HepG2 (cell line): ENCODE data around the gene ERCC5. TPM values are rescaled to one million over a fixed set of nuclear protein-coding genes. Genes with fewer than 3 reads are reported as not detected.

Experiments
- ARID2 ChIP-seq: sonication (generic); formaldehyde crosslinking; IDR thresholded peaks from 2 replicates; pipeline ENCODE4 v1.8.1; 2022; ENCODE audit warnings: mild to moderate bottlenecking, missing genetic modification reagents, borderline replicate concordance
- ETV5 ChIP-seq: IDR thresholded peaks from 2 replicates; pipeline ENCODE4 v1.6.1; 2018; ENCODE audit warnings: missing biosample characterization, missing genetic modification reagents, inconsistent platforms, borderline replicate concordance
- FOXM1 ChIP-seq: sonication (generic); formaldehyde crosslinking; IDR thresholded peaks from 2 replicates; pipeline ENCODE4 v1.5.0; 2020; ENCODE audit warnings: missing genetic modification reagents
- POLR2AphosphoS2 ChIP-seq: IDR thresholded peaks from 2 replicates; pipeline ENCODE4 v1.6.1; 2011; ENCODE audit warnings: low read depth, low read length, improper control_type of control experiment
- RORA ChIP-seq: sonication (generic); formaldehyde crosslinking; IDR thresholded peaks from 2 replicates; pipeline ENCODE4 v1.5.0; 2020; ENCODE audit warnings: mild to moderate bottlenecking, missing genetic modification reagents, moderate library complexity
- RXRA ChIP-seq: sonication (generic); formaldehyde crosslinking; IDR thresholded peaks from 2 replicates; pipeline ENCODE4 v1.5.1; 2020; ENCODE audit warnings: missing genetic modification reagents
- XRCC5 ChIP-seq: fragments of 200-400 bp; formaldehyde crosslinking; optimal IDR thresholded peaks from 2 replicates; pipeline ENCODE3; 2017; ENCODE audit warnings: mild to moderate bottlenecking, low read length
- YEATS2 ChIP-seq: sonication (generic); formaldehyde crosslinking; IDR thresholded peaks from 2 replicates; pipeline ENCODE4 v1.4.0; 2020; ENCODE audit warnings: missing genetic modification reagents, borderline replicate concordance
- ZNF124 ChIP-seq: sonication (generic); formaldehyde crosslinking; IDR thresholded peaks from 2 replicates; pipeline ENCODE4 v1.4.0; 2020; ENCODE audit warnings: missing genetic modification reagents
- ZNF614 ChIP-seq: IDR thresholded peaks from 2 replicates; pipeline ENCODE4 v1.6.1; 2018; ENCODE audit warnings: missing biosample characterization, missing genetic modification reagents, inconsistent platforms, borderline replicate concordance
- polyA plus RNA-seq, 8 experiments: library from polyadenylated mRNA; depleted of rRNA in 3 of 8; stranded (reverse) in 7 of 8; unstranded in 1 of 8; fragments of >200 nt; fragmentation: Illumina TruSeq in 4 of 8; extraction: Trizol in 4 of 8; gene quantifications; 2 replicates each; pipeline versions ENCODE4 v1.2.1 to v1.2.3, GENCODE V29; 2011 to 2016; ENCODE audit warnings: low read depth in 4 of 8, missing spikeins in 1 of 8, mixed read lengths in 1 of 8; ENCODE audit not compliant: insufficient read depth in 1 of 8
- total RNA-seq, 5 experiments: library from RNA; depleted of rRNA; stranded (reverse); fragments of >200 nt; fragmentation: Illumina TruSeq; extraction: Trizol; gene quantifications; 2 replicates each; pipeline ENCODE4 v1.2.3, GENCODE V29; 2016; ENCODE audit warnings: low read depth in 1 of 5
- TF ChIP-seq, protein P1 (sequence below): sonication (generic); formaldehyde crosslinking; IDR thresholded peaks from 2 replicates; pipeline ENCODE4 v1.4.0; 2020; ENCODE audit warnings: low read depth, missing genetic modification reagents
- TF ChIP-seq, protein P2 (sequence below): sonication (generic); formaldehyde crosslinking; IDR thresholded peaks from 2 replicates; pipeline ENCODE4 v1.5.0; 2020; ENCODE audit warnings: mild to moderate bottlenecking, missing genetic modification reagents
- TF ChIP-seq, protein P3 (sequence below): sonication (generic); formaldehyde crosslinking; IDR thresholded peaks from 2 replicates; pipeline ENCODE4 v1.4.0; 2020; ENCODE audit warnings: missing genetic modification reagents
- TF ChIP-seq, protein P4 (sequence below): sonication (generic); formaldehyde crosslinking; IDR thresholded peaks from 2 replicates; pipeline ENCODE4 v1.5.1; 2020; ENCODE audit warnings: mild to moderate bottlenecking, missing genetic modification reagents
- TF ChIP-seq, protein P5 (sequence below): sonication (generic); formaldehyde crosslinking; IDR thresholded peaks from 2 replicates; pipeline ENCODE4 v1.5.1; 2020; ENCODE audit warnings: mild to moderate bottlenecking, missing genetic modification reagents, moderate library complexity

ERCC5 gene
- total and polyA plus RNA-seq, 2 of the 13 experiments (the other 11 are each of a cell fraction or from before 2014, with no cell fraction given): 12.9 to 35.5 TPM

DNA sequence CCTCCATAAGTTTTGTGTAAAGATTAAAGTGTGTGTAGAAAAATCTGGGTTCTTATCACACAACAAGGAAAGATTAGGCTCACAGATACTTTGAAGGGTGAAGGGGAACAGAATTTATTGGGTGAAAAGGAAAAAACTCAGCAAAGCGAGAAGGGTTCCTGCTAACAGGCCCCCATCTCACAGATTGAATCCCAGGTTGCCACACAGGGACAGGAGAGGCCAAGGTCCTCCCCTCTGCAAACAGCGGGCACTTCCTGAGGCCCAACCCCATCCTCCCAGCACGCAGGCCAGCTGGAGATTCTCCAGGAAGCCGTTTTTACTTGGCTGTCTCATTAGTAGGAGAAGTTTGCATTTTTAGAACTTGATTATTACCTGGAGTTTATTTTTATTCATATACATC lies 15.2 kb upstream of the ERCC5 start (continued):
- TF ChIP-seq YEATS2: peak; percentile 58; the same call in 1 of the 2 replicates
- TF ChIP-seq ZNF614 (CRISPR knock-in tag): no peak
- TF ChIP-seq, protein P1, sequence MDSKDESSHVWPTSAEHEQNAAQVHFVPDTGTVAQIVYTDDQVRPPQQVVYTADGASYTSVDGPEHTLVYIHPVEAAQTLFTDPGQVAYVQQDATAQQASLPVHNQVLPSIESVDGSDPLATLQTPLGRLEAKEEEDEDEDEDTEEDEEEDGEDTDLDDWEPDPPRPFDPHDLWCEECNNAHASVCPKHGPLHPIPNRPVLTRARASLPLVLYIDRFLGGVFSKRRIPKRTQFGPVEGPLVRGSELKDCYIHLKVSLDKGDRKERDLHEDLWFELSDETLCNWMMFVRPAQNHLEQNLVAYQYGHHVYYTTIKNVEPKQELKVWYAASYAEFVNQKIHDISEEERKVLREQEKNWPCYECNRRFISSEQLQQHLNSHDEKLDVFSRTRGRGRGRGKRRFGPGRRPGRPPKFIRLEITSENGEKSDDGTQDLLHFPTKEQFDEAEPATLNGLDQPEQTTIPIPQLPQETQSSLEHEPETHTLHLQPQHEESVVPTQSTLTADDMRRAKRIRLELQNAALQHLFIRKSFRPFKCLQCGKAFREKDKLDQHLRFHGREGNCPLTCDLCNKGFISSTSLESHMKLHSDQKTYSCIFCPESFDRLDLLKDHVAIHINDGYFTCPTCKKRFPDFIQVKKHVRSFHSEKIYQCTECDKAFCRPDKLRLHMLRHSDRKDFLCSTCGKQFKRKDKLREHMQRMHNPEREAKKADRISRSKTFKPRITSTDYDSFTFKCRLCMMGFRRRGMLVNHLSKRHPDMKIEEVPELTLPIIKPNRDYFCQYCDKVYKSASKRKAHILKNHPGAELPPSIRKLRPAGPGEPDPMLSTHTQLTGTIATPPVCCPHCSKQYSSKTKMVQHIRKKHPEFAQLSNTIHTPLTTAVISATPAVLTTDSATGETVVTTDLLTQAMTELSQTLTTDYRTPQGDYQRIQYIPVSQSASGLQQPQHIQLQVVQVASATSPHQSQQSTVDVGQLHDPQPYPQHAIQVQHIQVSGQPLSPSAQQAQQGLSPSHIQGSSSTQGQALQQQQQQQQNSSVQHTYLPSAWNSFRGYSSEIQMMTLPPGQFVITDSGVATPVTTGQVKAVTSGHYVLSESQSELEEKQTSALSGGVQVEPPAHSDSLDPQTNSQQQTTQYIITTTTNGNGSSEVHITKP (CRISPR knock-in tag): 0 out of 2 replicates have a peak, but pooled peaks have one; percentile 26
- TF ChIP-seq RORA: peak; percentile 32; the same call in 1 of the 2 replicates
- TF ChIP-seq ARID2 (CRISPR knock-in tag): no peak
- TF ChIP-seq, protein P2, sequence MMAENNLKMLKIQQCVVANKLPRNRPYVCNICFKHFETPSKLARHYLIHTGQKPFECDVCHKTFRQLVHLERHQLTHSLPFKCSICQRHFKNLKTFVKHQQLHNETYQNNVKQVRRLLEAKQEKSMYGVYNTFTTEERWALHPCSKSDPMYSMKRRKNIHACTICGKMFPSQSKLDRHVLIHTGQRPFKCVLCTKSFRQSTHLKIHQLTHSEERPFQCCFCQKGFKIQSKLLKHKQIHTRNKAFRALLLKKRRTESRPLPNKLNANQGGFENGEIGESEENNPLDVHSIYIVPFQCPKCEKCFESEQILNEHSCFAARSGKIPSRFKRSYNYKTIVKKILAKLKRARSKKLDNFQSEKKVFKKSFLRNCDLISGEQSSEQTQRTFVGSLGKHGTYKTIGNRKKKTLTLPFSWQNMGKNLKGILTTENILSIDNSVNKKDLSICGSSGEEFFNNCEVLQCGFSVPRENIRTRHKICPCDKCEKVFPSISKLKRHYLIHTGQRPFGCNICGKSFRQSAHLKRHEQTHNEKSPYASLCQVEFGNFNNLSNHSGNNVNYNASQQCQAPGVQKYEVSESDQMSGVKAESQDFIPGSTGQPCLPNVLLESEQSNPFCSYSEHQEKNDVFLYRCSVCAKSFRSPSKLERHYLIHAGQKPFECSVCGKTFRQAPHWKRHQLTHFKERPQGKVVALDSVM (CRISPR knock-in tag): peak; percentile 34; the same call in 1 of the 2 replicates
- TF ChIP-seq ETV5 (CRISPR knock-in tag): peak; percentile 96
- TF ChIP-seq, protein P3, sequence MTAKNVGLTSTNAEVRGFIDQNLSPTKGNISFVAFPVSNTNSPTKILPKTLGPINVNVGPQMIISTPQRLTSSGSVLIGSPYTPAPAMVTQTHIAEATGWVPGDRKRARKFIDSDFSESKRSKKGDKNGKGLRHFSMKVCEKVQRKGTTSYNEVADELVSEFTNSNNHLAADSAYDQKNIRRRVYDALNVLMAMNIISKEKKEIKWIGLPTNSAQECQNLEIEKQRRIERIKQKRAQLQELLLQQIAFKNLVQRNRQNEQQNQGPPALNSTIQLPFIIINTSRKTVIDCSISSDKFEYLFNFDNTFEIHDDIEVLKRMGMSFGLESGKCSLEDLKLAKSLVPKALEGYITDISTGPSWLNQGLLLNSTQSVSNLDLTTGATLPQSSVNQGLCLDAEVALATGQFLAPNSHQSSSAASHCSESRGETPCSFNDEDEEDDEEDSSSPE (CRISPR knock-in tag): 0 out of 2 replicates have a peak, but pooled peaks have one; percentile 35
- 0 out of 2 replicates have a peak, but pooled peaks have one; percentile 70 for TF ChIP-seq ZNF124 (CRISPR knock-in tag)
- TF ChIP-seq FOXM1 (CRISPR knock-in tag): no peak
- TF ChIP-seq XRCC5: peak; percentile 54
- TF ChIP-seq RXRA (CRISPR knock-in tag): peak; percentile 27; the same call in 1 of the 2 replicates
- no peak for TF ChIP-seq POLR2AphosphoS2
- TF ChIP-seq, protein P4, sequence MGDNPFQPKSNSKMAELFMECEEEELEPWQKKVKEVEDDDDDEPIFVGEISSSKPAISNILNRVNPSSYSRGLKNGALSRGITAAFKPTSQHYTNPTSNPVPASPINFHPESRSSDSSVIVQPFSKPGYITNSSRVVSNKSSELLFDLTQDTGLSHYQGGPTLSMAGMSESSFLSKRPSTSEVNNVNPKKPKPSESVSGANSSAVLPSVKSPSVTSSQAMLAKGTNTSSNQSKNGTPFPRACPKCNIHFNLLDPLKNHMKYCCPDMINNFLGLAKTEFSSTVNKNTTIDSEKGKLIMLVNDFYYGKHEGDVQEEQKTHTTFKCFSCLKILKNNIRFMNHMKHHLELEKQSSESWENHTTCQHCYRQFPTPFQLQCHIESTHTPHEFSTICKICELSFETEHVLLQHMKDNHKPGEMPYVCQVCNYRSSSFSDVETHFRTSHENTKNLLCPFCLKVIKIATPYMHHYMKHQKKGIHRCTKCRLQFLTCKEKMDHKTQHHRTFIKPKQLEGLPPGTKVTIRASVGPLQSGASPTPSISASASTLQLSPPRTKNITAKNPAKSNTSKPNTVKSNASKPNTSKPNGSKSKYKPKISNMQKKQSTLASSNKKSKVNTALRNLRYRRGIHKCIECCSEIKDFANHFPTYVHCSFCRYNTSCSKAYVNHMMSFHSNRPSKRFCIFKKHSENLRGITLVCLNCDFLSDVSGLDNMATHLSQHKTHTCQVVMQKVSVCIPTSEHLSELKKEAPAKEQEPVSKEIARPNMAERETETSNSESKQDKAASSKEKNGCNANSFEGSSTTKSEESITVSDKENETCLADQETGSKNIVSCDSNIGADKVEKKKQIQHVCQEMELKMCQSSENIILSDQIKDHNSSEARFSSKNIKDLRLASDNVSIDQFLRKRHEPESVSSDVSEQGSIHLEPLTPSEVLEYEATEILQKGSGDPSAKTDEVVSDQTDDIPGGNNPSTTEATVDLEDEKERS (CRISPR knock-in tag): no peak
- TF ChIP-seq, protein P5, sequence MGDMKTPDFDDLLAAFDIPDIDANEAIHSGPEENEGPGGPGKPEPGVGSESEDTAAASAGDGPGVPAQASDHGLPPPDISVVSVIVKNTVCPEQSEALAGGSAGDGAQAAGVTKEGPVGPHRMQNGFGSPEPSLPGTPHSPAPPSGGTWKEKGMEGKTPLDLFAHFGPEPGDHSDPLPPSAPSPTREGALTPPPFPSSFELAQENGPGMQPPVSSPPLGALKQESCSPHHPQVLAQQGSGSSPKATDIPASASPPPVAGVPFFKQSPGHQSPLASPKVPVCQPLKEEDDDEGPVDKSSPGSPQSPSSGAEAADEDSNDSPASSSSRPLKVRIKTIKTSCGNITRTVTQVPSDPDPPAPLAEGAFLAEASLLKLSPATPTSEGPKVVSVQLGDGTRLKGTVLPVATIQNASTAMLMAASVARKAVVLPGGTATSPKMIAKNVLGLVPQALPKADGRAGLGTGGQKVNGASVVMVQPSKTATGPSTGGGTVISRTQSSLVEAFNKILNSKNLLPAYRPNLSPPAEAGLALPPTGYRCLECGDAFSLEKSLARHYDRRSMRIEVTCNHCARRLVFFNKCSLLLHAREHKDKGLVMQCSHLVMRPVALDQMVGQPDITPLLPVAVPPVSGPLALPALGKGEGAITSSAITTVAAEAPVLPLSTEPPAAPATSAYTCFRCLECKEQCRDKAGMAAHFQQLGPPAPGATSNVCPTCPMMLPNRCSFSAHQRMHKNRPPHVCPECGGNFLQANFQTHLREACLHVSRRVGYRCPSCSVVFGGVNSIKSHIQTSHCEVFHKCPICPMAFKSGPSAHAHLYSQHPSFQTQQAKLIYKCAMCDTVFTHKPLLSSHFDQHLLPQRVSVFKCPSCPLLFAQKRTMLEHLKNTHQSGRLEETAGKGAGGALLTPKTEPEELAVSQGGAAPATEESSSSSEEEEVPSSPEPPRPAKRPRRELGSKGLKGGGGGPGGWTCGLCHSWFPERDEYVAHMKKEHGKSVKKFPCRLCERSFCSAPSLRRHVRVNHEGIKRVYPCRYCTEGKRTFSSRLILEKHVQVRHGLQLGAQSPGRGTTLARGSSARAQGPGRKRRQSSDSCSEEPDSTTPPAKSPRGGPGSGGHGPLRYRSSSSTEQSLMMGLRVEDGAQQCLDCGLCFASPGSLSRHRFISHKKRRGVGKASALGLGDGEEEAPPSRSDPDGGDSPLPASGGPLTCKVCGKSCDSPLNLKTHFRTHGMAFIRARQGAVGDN (CRISPR knock-in tag): peak; percentile 67
